RWPE1 (cell line): Measurements from ENCODE around the gene KRTAP5-2.
"Not testable (repeated sequence)": the region's sequence is repeated elsewhere in the genome, so short reads cannot be mapped to it uniquely, and the experiment has no call there.

ENCODE experiments used
- CTCF ChIA-PET: fragments of 350-600 bp; sonication (Branson Sonifier 250); formaldehyde crosslinking; extraction: SDS; loops from one replicate; lab custom pipeline; 2021; lab: Yijun Ruan, JAX
- POLR2A ChIA-PET: fragments of 400-600 bp; formaldehyde crosslinking; extraction: SDS; loops from one replicate; lab custom pipeline; 2020; ENCODE audit warnings: antibody characterized with exemption; ENCODE audit not compliant: low non-redundant PET; lab: Yijun Ruan, JAX
- DNase-seq: peaks from one replicate; pipeline ENCODE4 v3.0.0; 2012; ENCODE audit warnings: low spot score
- H3K27ac ChIP-seq: fragments of 450-650 bp; 2 replicates; pipeline ENCODE4 v1.5.1; 2017
- TF ChIP-seq, protein P1 (sequence below): fragments of 450-650 bp; conservative IDR thresholded peaks from 2 replicates; pipeline ENCODE4 v1.5.1; 2017; ENCODE audit warnings: low read depth, mild to moderate bottlenecking

Gene KRTAP5-2

DNA sequence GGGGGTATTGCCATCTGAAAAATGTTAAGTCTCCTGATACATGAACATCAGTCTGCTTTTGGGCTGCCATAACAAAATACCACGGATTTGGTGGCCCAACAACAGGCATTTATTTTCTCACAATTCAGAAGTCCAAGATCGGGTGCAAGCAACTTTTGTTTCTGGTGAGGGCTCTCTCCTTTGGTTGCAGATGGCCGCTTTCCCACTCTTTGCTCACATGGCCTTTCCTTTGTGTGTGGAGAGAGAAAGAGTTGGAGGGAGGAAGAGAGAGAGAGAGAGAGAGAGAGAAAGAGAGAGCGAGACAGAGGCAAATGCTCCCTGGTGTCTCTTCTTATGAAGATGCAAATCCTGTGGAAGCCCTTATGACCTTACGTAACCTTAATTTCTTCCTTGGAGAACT, 2.5 kb upstream of the KRTAP5-2 start:
- POLR2A ChIA-PET, result no interaction called here
- TF ChIP-seq, protein P1, sequence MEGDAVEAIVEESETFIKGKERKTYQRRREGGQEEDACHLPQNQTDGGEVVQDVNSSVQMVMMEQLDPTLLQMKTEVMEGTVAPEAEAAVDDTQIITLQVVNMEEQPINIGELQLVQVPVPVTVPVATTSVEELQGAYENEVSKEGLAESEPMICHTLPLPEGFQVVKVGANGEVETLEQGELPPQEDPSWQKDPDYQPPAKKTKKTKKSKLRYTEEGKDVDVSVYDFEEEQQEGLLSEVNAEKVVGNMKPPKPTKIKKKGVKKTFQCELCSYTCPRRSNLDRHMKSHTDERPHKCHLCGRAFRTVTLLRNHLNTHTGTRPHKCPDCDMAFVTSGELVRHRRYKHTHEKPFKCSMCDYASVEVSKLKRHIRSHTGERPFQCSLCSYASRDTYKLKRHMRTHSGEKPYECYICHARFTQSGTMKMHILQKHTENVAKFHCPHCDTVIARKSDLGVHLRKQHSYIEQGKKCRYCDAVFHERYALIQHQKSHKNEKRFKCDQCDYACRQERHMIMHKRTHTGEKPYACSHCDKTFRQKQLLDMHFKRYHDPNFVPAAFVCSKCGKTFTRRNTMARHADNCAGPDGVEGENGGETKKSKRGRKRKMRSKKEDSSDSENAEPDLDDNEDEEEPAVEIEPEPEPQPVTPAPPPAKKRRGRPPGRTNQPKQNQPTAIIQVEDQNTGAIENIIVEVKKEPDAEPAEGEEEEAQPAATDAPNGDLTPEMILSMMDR, result no peak
- no peak overlapping the region for H3K27ac ChIP-seq
- CTCF ChIA-PET, result no interaction called here
- DNase-seq, result no peak

DNA sequence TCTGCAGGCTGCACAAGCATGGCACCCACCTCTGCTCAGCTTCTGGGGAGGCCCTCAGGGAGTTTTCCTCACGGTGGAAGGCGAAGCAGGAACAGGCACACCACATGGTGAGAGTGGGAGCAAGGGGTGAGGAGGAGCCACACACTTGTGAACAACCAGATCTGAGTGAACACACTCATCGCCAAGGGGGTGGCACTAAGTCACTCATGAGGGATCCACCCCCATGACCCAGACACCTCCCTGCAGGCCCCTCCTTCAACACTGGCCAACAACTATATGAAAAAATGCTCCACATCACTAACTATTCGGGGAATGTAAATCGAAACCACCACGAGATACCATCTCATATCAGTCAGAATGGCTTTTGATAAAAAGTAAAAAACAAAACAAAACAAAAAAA, 722 bp upstream of the KRTAP5-2 start:
- ChIA-PET POLR2A (no interaction called here), CTCF (interaction anchor here (0.5 to 0.6 kb wide), 2 partner anchors 9 to 141 kb away, joined by 3 read pairs; no protein-coding TSS in a partner anchor)
- no peak for DNase-seq
- no peak overlapping the region for H3K27ac ChIP-seq
- TF ChIP-seq, protein P1, result no peak

DNA sequence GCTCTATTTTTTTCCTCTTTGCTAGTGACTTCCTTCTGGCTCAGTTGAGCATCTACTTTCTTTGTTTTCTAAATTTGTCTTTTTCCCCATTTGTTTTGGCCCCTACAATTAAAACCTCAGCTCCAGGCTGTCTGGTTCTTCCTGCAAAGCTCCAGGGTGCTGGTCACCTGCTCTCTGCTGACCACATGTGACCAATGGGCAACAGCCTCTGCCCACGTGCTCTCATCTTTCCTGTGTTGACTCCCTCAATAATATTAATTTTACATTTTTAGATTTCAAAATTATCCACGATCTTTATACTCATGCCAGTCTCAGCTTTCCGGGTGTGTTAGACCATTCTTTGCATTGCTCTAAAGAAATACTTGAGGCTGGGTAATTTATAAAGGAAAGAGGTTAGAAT, 312 bp upstream of the KRTAP5-2 start:
- DNase-seq, H3K27ac ChIP-seq, POLR2A ChIA-PET: not testable (repeated sequence)
- CTCF ChIA-PET, result interaction anchor here (0.5 kb wide), 1 partner anchor 141 kb away, joined by 3 read pairs; no protein-coding TSS in a partner anchor

DNA sequence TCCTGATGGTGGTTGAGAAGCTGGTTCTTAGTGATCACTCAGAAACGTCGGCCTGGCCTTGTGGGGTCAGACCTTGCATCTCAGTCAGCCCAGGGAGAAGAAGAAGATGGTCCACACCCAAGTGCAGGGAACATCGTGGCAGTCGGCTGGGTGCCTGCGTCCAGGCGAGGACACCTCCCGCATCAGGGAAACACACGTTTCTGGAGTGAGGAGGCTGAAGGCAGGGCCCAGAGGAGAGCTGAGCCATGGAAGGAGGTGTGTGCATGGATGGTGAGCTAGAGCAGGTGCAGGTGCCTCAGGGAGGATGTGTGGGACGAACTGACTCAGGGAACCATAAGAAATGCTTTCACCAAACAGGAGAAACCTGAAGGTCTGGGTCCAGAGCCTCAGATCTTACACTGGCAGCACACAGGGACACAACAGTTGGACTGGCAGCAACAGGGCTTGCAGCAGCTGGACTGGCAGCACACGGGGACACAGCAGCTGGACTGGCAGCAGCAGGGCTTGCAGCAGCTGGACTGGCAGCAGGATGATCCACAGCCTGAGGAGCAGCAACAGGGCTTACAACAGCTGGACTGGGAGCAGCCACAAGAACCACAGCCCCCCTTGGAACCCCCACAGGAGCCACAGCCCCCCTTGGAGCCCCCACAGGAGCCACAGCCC, 632 bp downstream of the KRTAP5-2 start:
- TF ChIP-seq, protein P1, result no peak
- H3K27ac ChIP-seq, result no peak overlapping the region
- ChIA-PET POLR2A (no interaction called here), CTCF (interaction anchor here (0.6 to 1.4 kb wide), 2 partner anchors 42 to 51 kb away, joined by 3 read pairs; no protein-coding TSS in a partner anchor)
- DNase-seq, result no peak

DNA sequence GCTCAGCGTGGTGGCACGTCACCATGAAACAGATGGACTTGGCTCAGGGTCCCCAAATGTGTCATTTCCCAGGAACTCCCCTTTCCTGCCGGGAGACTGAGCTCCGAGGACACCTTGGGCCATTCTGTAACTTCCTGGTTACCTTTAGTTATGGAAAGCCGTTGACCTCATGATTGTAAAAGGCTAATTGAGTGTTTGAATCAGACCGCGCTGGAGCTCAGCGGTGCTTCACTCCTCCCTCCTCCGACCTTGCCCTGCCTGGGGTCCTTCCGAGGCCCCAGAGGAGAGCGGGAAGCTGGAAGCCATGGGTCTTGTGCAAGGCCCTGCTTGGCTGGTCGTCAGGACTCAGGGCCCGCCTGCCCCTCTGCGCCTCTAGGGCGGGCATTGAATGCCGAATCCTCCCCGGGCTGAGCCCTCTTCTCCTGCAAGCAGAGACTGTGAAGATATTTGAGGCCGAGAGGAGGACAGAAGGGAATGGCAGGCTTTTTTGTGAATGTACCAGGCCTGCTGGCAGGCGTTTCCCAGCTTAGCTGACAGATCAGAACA, 1.4 kb downstream of the KRTAP5-2 start:
- CTCF ChIA-PET, result interaction anchor here (0.6 to 1.4 kb wide), 3 partner anchors 41 to 51 kb away, joined by 3 to 8 read pairs (median 3); no protein-coding TSS in a partner anchor
- DNase-seq, H3K27ac ChIP-seq, POLR2A ChIA-PET: not testable (repeated sequence)

DNA sequence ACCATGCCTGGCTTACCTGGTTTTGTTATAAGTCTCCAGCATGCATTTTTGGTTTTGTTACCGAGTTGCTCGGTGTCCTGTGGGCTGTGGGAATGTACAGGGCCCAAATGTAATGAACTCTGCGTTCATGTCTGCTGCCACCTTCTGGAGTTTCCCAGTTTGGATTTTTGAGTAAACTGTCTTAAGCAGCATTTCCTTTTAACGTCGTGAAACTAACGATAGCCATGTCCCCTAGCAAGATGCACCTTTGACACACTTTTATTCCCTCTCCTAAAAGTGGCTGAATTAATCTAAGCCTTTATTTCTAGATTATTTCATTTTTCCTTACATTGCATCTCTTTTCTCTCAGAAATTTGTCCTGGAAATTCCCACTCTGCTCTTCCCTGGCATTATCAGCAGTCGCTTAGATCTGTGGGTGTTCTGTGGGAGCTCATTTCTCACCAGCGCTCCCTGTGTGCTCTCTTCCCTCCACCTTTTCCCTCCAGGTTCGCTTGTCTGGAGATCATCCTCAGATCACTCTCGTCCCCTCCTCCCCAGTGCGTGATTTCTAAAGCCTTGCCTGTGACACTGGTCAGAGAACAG, 2.0 kb downstream of the KRTAP5-2 start:
- CTCF ChIA-PET, result interaction anchor here (0.6 to 1.4 kb wide), 5 partner anchors 17 to 57 kb away, joined by 4 to 8 read pairs (median 5); partner anchors contain the start of gene KRTAP5-4
- POLR2A ChIA-PET, H3K27ac ChIP-seq, DNase-seq: not testable (repeated sequence)

DNA sequence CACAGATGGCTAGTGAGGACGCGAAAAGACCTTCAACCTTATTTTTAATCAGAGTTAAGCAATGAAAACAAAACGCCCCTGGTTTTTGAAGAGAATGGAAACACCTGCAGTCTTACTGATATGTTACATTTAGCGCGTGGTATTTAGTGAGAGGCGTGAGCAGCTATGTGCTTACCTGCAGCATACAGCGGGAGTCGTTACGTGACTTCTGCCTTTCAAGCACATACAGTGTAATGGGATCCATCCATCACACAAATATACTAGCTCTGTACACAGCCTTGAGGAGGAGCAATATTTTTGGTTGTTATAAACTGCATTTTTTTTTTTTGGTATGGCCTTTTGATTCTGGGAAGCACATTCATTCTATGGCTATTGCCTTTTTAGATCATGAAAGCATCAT, 5.5 kb downstream of the KRTAP5-2 start:
- CTCF ChIA-PET, result interaction anchor here (0.6 to 0.7 kb wide), 2 partner anchors 284 to 321 kb away, joined by 4 to 6 read pairs; no protein-coding TSS in a partner anchor
- POLR2A ChIA-PET, result no interaction called here
- H3K27ac ChIP-seq, result no peak overlapping the region
- DNase-seq, result no peak
- TF ChIP-seq, protein P1, result no peak

DNA sequence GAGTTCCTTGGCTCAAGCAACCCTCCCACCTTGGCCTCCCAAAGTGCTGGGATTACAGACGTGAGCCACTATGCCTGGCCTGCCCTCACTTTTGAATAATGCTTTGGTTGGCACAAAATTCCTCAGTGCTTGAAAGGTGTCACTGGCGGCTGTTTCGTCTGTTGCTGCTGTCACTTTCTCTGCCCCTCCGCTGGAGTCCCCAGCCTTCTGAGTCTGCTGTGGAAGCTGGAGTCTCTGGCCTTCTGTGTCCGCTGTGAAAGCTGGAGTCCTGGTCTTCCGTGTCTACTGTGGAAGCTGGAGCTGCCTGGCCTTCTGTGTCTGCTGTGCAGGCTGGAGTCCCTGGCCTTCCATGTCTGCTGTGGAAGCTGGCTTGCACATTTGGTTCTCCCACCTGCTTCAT, 8.1 kb downstream of the KRTAP5-2 start:
- ChIA-PET POLR2A (no interaction called here), CTCF (interaction anchor here (0.7 kb wide), 2 partner anchors 9 to 63 kb away, joined by 3 read pairs; no protein-coding TSS in a partner anchor)
- DNase-seq, result no peak
- H3K27ac ChIP-seq, result no peak overlapping the region
- TF ChIP-seq, protein P1, result no peak

DNA sequence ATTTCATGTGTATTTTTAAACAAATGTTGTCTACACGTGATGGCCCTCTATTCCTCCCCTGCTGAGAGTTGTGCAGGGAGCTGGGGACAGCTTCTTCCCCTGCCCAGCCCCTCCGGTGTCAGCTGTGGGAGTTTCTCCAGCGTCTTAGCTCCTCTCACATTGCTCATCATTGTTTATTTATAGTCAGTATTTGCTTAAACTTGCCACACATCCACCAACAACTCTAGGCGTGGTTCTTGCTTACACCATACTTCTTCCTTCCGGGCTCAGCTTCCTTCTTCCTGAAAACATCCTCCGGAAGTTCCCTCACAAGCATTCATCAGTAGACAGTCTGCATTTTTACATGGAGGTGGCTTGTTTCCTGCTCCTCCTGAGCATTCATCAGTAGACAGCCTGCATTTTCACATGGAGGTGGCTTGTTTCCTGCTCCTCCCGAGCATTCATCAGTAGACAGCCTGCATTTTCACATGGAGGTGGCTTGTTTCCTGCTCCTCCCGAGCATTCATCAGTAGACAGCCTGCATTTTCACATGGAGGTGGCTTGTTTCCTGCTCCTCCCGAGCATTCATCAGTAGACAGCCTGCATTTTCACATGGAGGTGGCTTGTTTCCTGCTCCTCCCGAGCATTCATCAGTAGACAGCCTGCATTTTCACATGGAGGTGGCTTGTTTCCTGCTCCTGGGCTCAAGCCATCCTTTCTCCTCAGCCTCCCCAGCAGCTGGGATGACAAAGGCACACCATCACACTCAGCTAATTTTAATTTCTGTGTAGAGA, 8.7 kb downstream of the KRTAP5-2 start:
- H3K27ac ChIP-seq, POLR2A ChIA-PET: not testable (repeated sequence)
- DNase-seq, result peak; percentile 48
- CTCF ChIA-PET, result interaction anchor here (0.7 to 2.3 kb wide), 5 partner anchors 10 to 63 kb away, joined by 3 to 12 read pairs (median 3); no protein-coding TSS in a partner anchor
